GM12875 (cell line): ENCODE measurements around the gene NLGN2.

Experiments
- H3K4me3 ChIP-seq: one replicate; pipeline ENCODE4 v1.5.1; 2011; ENCODE audit warnings: low read depth, low read length, control low read depth
- CTCF ChIP-seq: IDR thresholded peaks from 2 replicates; pipeline ENCODE4 v1.5.1; 2011; ENCODE audit warnings: low read depth, mild to moderate bottlenecking, control low read depth, inconsistent platforms, low read length, moderate library complexity, borderline replicate concordance; ENCODE audit not compliant: insufficient read depth

NLGN2 gene

GRCh38 chr17:7432296-7432695 lies 24.7 kb downstream of the NLGN2 start:
- no peak for TF ChIP-seq CTCF

GRCh38 chr17:7435676-7436555 lies 28.3 kb downstream of the NLGN2 start:
- peak; percentile 51 for TF ChIP-seq CTCF
- H3K4me3 ChIP-seq = peak overlapping the region; percentile 68

More at GRCh38 chr17:7432296-7432695, 24.7 kb downstream of the NLGN2 start:
- H3K4me3 ChIP-seq = no peak overlapping the region

- H3K4me3 ChIP-seq = peak overlapping the region; percentile 68
- TF ChIP-seq CTCF = peak; percentile 93
Measured at GRCh38 chr17:7436556-7437368, 29.1 kb downstream of the NLGN2 start.

- TF ChIP-seq CTCF = no peak
Measured at GRCh38 chr17:7437369-7437863, 29.8 kb downstream of the NLGN2 start.

GRCh38 chr17:7437950-7438614 lies 30.4 kb downstream of the NLGN2 start:
- TF ChIP-seq CTCF = no peak
- peak overlapping the region; percentile 21 for H3K4me3 ChIP-seq

More at GRCh38 chr17:7437369-7437863, 29.8 kb downstream of the NLGN2 start:
- H3K4me3 ChIP-seq = no peak overlapping the region

- H3K4me3 ChIP-seq = no peak overlapping the region
Measured at GRCh38 chr17:7438656-7439460, 31.2 kb downstream of the NLGN2 start.

More at GRCh38 chr17:7438656-7439460, 31.2 kb downstream of the NLGN2 start:
- no peak for TF ChIP-seq CTCF
